H1 (cell line): ENCODE data around the gene CACNB2. TPM values are rescaled to one million over a fixed set of nuclear protein-coding genes. Genes with fewer than 3 reads are reported as not detected.

ENCODE experiments used
- CTCF ChIA-PET: fragments of 300-600 bp; sonication (Branson Sonifier 250); formaldehyde crosslinking; loops from one replicate; lab custom pipeline; 2021; ENCODE audit not compliant: partially characterized antibody; lab: Charles Lee
- POLR2A ChIA-PET: fragments of 300-600 bp; sonication (Branson Sonifier 250); formaldehyde crosslinking; loops from one replicate; lab custom pipeline; 2021; ENCODE audit warnings: inconsistent platforms; ENCODE audit not compliant: partially characterized antibody; lab: Charles Lee
- DNase-seq, 2 experiments: peaks; one replicate each; pipeline versions ENCODE4 v3.0.0 to v3.0.0-alpha.2; 2010 to 2022; ENCODE audit warnings: low spot score in 2 of 2, low read depth in 1 of 2, mixed read lengths in 1 of 2
- FAIRE-seq: peaks from 2 replicates; lab custom pipeline; 2011; peaks lifted over from hg19 to GRCh38; lab: Jason Lieb, UNC
- H2AFZ ChIP-seq: 2 replicates; pipeline ENCODE4 v1.8.1; 2012; ENCODE audit warnings: low read length, inconsistent platforms
- H2AK5ac ChIP-seq: 2 replicates; pipeline ENCODE4 v1.6.1; 2013; ENCODE audit warnings: low read depth, low read length
- H2BK120ac ChIP-seq: replicated peaks from 2 replicates; pipeline ENCODE3; 2013; ENCODE audit warnings: low read depth, low read length, inconsistent platforms
- H2BK12ac ChIP-seq: 2 replicates; pipeline ENCODE4 v1.6.1; 2013; ENCODE audit warnings: low read depth, low read length
- H2BK15ac ChIP-seq: 2 replicates; pipeline ENCODE4 v1.6.1; 2013; ENCODE audit warnings: low read length
- H2BK20ac ChIP-seq: 2 replicates; pipeline ENCODE4 v1.6.1; 2013; ENCODE audit warnings: low read length
- H2BK5ac ChIP-seq: 2 replicates; pipeline ENCODE4 v1.6.1; 2013; ENCODE audit warnings: low read depth, low read length
- H3K14ac ChIP-seq: 2 replicates; pipeline ENCODE4 v1.6.1; 2013; ENCODE audit warnings: inconsistent platforms; ENCODE audit not compliant: insufficient read length
- H3K18ac ChIP-seq: 2 replicates; pipeline ENCODE4 v1.6.1; 2013; ENCODE audit warnings: low read length; ENCODE audit errors: extremely low read depth
- H3K23ac ChIP-seq: 2 replicates; pipeline ENCODE4 v1.6.1; 2013; ENCODE audit warnings: inconsistent platforms; ENCODE audit not compliant: insufficient read length
- H3K23me2 ChIP-seq: 2 replicates; pipeline ENCODE4 v1.6.1; 2013; ENCODE audit warnings: low read depth, low read length
- H3K27ac ChIP-seq: 2 replicates; pipeline ENCODE4 v1.6.1; 2011; ENCODE audit warnings: low read depth, low read length, inconsistent platforms
- H3K27me3 ChIP-seq, 4 experiments: replicated peaks in 1 of 4; 1 replicate in 1 of 4; 2 replicates in 3 of 4; pipeline versions ENCODE4 v1.6.1 to v1.8.1; 2011 to 2013; ENCODE audit warnings: low read length in 3 of 4, mild to moderate bottlenecking in 3 of 4, inconsistent platforms in 2 of 4, mixed read lengths in 2 of 4, moderate library complexity in 1 of 4; ENCODE audit not compliant: control insufficient read depth in 3 of 4, insufficient read depth in 3 of 4; ENCODE audit errors: extremely low read depth in 1 of 4
- H3K36me3 ChIP-seq, 4 experiments: 2 replicates each; pipeline versions ENCODE4 v1.6.1 to v1.8.1; 2011 to 2013; ENCODE audit warnings: mild to moderate bottlenecking in 4 of 4, low read length in 3 of 4, moderate library complexity in 2 of 4, control low read depth in 1 of 4, inconsistent platforms in 1 of 4; ENCODE audit not compliant: insufficient read depth in 4 of 4, control insufficient read depth in 2 of 4
- H3K4ac ChIP-seq: replicated peaks from 2 replicates; pipeline ENCODE3; 2013; ENCODE audit warnings: low read length, low read depth, mixed read lengths, inconsistent platforms; ENCODE audit not compliant: insufficient read length
- H3K4me1 ChIP-seq, 4 experiments: replicated peaks in 1 of 4; 1 replicate in 1 of 4; 2 replicates in 3 of 4; pipeline versions ENCODE4 v1.6.1 to v1.8.1; 2011 to 2013; ENCODE audit warnings: low read length in 3 of 4, inconsistent platforms in 2 of 4, mixed read lengths in 1 of 4; ENCODE audit not compliant: insufficient read depth in 4 of 4, control insufficient read depth in 3 of 4
- H3K4me2 ChIP-seq, 2 experiments: 2 replicates each; pipeline versions ENCODE4 v1.6.1 to v1.8.1; 2011 to 2013; ENCODE audit warnings: low read depth in 2 of 2, low read length in 2 of 2, control low read depth in 1 of 2, inconsistent platforms in 1 of 2, mild to moderate bottlenecking in 1 of 2; ENCODE audit not compliant: insufficient read depth in 1 of 2
- H3K4me3 ChIP-seq, 4 experiments: fragments of 200-600, 300-600 bp in 1 of 4; sonication (generic), shearing (Covaris generic), sonication (Bioruptor Twin) in 1 of 4; 2 replicates each; pipeline versions ENCODE4 v1.5.1 to v1.8.1; 2011 to 2016; ENCODE audit warnings: low read length in 4 of 4, low read depth in 3 of 4, control low read depth in 2 of 4, inconsistent platforms in 2 of 4, mild to moderate bottlenecking in 2 of 4, mixed read lengths in 1 of 4, moderate library complexity in 1 of 4; ENCODE audit not compliant: insufficient read depth in 2 of 4; ENCODE audit errors: extremely low read depth in 1 of 4
- H3K56ac ChIP-seq: replicated peaks from 2 replicates; pipeline ENCODE3; 2013; ENCODE audit warnings: low read depth, mild to moderate bottlenecking, mixed read lengths, low read length, inconsistent platforms; ENCODE audit not compliant: insufficient read length
- H3K79me1 ChIP-seq: 2 replicates; pipeline ENCODE4 v1.6.1; 2013; ENCODE audit warnings: low read depth, low read length, control low read depth
- H3K79me2 ChIP-seq, 2 experiments: 2 replicates each; pipeline versions ENCODE4 v1.6.1 to v1.8.1; 2012 to 2013; ENCODE audit warnings: low read length in 2 of 2, mild to moderate bottlenecking in 2 of 2, inconsistent platforms in 1 of 2; ENCODE audit not compliant: insufficient read depth in 2 of 2, control insufficient read depth in 1 of 2
- H3K9ac ChIP-seq, 4 experiments: replicated peaks in 1 of 4; 1 replicate in 1 of 4; 2 replicates in 3 of 4; pipeline versions ENCODE4 v1.6.1 to v1.8.1; 2011 to 2013; ENCODE audit warnings: low read depth in 3 of 4, low read length in 3 of 4, control low read depth in 2 of 4, mild to moderate bottlenecking in 2 of 4, moderate library complexity in 2 of 4, inconsistent platforms in 1 of 4; ENCODE audit errors: extremely low read depth in 1 of 4
- H3K9me3 ChIP-seq, 2 experiments: 2 replicates each; pipeline versions ENCODE4 v1.6.1 to v1.8.1; 2012 to 2013; ENCODE audit warnings: mild to moderate bottlenecking in 2 of 2, moderate library complexity in 2 of 2, control low read depth in 1 of 2, inconsistent platforms in 1 of 2, low read depth in 1 of 2, low read length in 1 of 2, mixed read lengths in 1 of 2; ENCODE audit not compliant: insufficient read depth in 2 of 2
- H4K20me1 ChIP-seq, 2 experiments: replicated peaks in 1 of 2; 2 replicates each; pipeline versions ENCODE3 to v1.8.1; 2011 to 2013; ENCODE audit warnings: inconsistent platforms in 2 of 2, low read length in 2 of 2, mild to moderate bottlenecking in 1 of 2; ENCODE audit not compliant: insufficient read depth in 2 of 2, control insufficient read depth in 1 of 2
- H4K5ac ChIP-seq: 2 replicates; pipeline ENCODE4 v1.6.1; 2013; ENCODE audit warnings: low read length, low read depth, mixed read lengths, inconsistent platforms; ENCODE audit not compliant: insufficient read length
- H4K8ac ChIP-seq: 2 replicates; pipeline ENCODE4 v1.8.0; 2013; ENCODE audit warnings: mild to moderate bottlenecking, moderate library complexity, low read length, inconsistent platforms; ENCODE audit not compliant: insufficient read depth; ENCODE audit errors: extremely low read depth
- H4K91ac ChIP-seq: replicated peaks from 2 replicates; pipeline ENCODE3; 2013; ENCODE audit warnings: low read length, mixed read lengths, inconsistent platforms; ENCODE audit not compliant: insufficient read length
- CBX5 ChIP-seq: fragments of 300-800, 300-1000 bp; sonication (generic); IDR thresholded peaks from 2 replicates; pipeline ENCODE4 v1.7.1; 2016; ENCODE audit warnings: antibody characterized with exemption, low read length, low read depth
- CHD1 ChIP-seq: IDR thresholded peaks from 2 replicates; pipeline ENCODE4 v1.6.1; 2012; ENCODE audit warnings: low read depth, low read length, improper control_type of control experiment
- FOSL1 ChIP-seq: IDR thresholded peaks from 2 replicates; pipeline ENCODE4 v1.6.1; 2011; ENCODE audit warnings: mild to moderate bottlenecking, low read depth, low read length, moderate library complexity; ENCODE audit not compliant: insufficient read depth
- HDAC2 ChIP-seq, 2 experiments: fragments of 300-600 bp in 1 of 2; sonication (generic) in 1 of 2; IDR thresholded peaks; 2 replicates each; pipeline ENCODE4 v1.6.1; 2011 to 2012; ENCODE audit warnings: low read depth in 2 of 2, low read length in 2 of 2, mild to moderate bottlenecking in 2 of 2, moderate library complexity in 2 of 2, borderline replicate concordance in 1 of 2, inconsistent platforms in 1 of 2
- HDAC6 ChIP-seq: IDR thresholded peaks from one replicate; pipeline ENCODE4 v1.7.1; 2012; ENCODE audit warnings: low read depth, mild to moderate bottlenecking, inconsistent platforms, low read length, moderate library complexity
- KDM4A ChIP-seq: IDR thresholded peaks from one replicate; pipeline ENCODE4 v1.7.1; 2012; ENCODE audit warnings: low read depth, mild to moderate bottlenecking, moderate library complexity, low read length, inconsistent platforms; ENCODE audit not compliant: severe bottlenecking
- NRF1 ChIP-seq: IDR thresholded peaks from 2 replicates; pipeline ENCODE4 v1.6.1; 2011; ENCODE audit warnings: mild to moderate bottlenecking, low read depth, low read length, improper control_type of control experiment
- SP2 ChIP-seq: IDR thresholded peaks from 2 replicates; pipeline ENCODE4 v1.6.1; 2012; ENCODE audit warnings: mild to moderate bottlenecking, low read length, inconsistent platforms
- TCF12 ChIP-seq: IDR thresholded peaks from 2 replicates; pipeline ENCODE4 v1.6.1; 2011; ENCODE audit warnings: low read depth, mild to moderate bottlenecking, low read length
- TEAD4 ChIP-seq: IDR thresholded peaks from 2 replicates; pipeline ENCODE4 v1.6.1; 2012; ENCODE audit warnings: low read depth, low read length, inconsistent platforms, mixed read lengths
- WGBS, 2 experiments: shearing (Covaris generic) in 1 of 2; methylation state at CpG; one replicate each; pipeline versions ENCODE4 v1.1.6 to v1.1.7; 2013 to 2015; ENCODE audit warnings: low lambda C conversion rate in 2 of 2, mixed read lengths in 2 of 2, inconsistent platforms in 1 of 2, low coverage in 1 of 2, missing lambda C conversion rate in 1 of 2; ENCODE audit not compliant: insufficient replicate concordance in 2 of 2, insufficient coverage in 1 of 2, insufficient read length in 1 of 2; ENCODE audit errors: extremely low coverage in 1 of 2, missing lambda C conversion rate in 1 of 2; 5-methylcytosine and 5-hydroxymethylcytosine counted together
- polyA plus RNA-seq, 7 experiments: library from polyadenylated mRNA; depleted of rRNA in 3 of 7; stranded (reverse) in 5 of 7; unstranded in 2 of 7; fragments of >200 nt in 5 of 7; fragments of 200-250 nt in 2 of 7; gene quantifications; 1 replicate in 5 of 7; 2 replicates in 1 of 7; 4 replicates in 1 of 7; pipeline versions ENCODE4 v1.2.1 to v1.2.3, GENCODE V29; 2011 to 2013; ENCODE audit warnings: missing spikeins in 2 of 7, mixed read lengths in 2 of 7
- total RNA-seq: library from RNA; stranded (reverse); fragmentation: NEBNext Ultra II Directional; extraction: Animal tissue kit (Norgen Biotek cat#: 25700); gene quantifications from 2 replicates; pipeline ENCODE4 v1.2.1, GENCODE V29; 2021

CACNB2 gene
- total and polyA plus RNA-seq, 2 of the 8 experiments (the other 6 are each of a cell fraction or from before 2014, with no cell fraction given) = 2.4 to 3.2 TPM

- Histone ChIP-seq H3K9ac (no peak overlapping the region), H4K20me1 (no peaks in the 10 kb centered on the region), H2BK20ac (no peak overlapping the region), H3K27me3 (no peaks in the 10 kb centered on the region), H3K79me2 (no peaks in the 10 kb centered on the region), H3K23ac (no peak overlapping the region), H3K27ac (no peak overlapping the region), H4K8ac (no peak overlapping the region), H3K18ac (no peak overlapping the region), H3K79me1 (no peaks in the 10 kb centered on the region), H3K23me2 (no peaks in the 10 kb centered on the region), H3K9me3 (no peaks in the 10 kb centered on the region), H3K4me1 (0 out of 7 replicates have a peak, but pooled peaks cover 0 to 4% (median 0%) of the 10 kb centered on the region in 4 experiments), H2BK15ac (no peak overlapping the region), H2BK12ac (no peak overlapping the region), H2BK5ac (no peak overlapping the region), H3K56ac (no peak overlapping the region), H4K91ac (no peak overlapping the region), H3K4ac (no peak overlapping the region), H3K36me3 (no peaks in the 10 kb centered on the region), H3K4me3 (no peak overlapping the region), H2AK5ac (no peak overlapping the region), H2AFZ (no peak overlapping the region), H4K5ac (no peak overlapping the region), H3K4me2 (no peak overlapping the region), H2BK120ac (no peak overlapping the region), H3K14ac (no peak overlapping the region)
- no peak for TF ChIP-seq NRF1
- TF ChIP-seq SP2 = no peak
- TF ChIP-seq TEAD4 = no peak
- TF ChIP-seq TCF12 = no peak
- no peak for TF ChIP-seq HDAC2 (IDR thresholded peaks at IDR 0.05; ENCODE audit: borderline replicate concordance in 1 of 2, low read depth in 2 of 2, low read length in 2 of 2)
- TF ChIP-seq CHD1 = no peak
- TF ChIP-seq HDAC6 = no peak
- TF ChIP-seq FOSL1 = no peak
- no peak for TF ChIP-seq KDM4A
- TF ChIP-seq CBX5 = no peak
- DNase-seq = no peak
- ChIA-PET CTCF (no interaction called here), POLR2A (no interaction called here)
- 98% methylated on average over 9 of the region's 9 CpGs; no CpG with 5 or more reads in 1 of the 2 experiments for WGBS, 2 experiments
- no peak for FAIRE-seq
These were observed 158.0 kb downstream of the CACNB2 start for GRCh38 chr10:18298256-18298655.
